Measurements from ENCODE around the gene RPS8.

- TF ChIP-seq EZH2phosphoT487 (IDR thresholded peaks at IDR 0.05; ENCODE audit: low read depth) (no peak), CTCF (IDR thresholded peaks at IDR 0.05; ENCODE audit: low read depth, low read length) (peak; percentile 78)
Observed at GRCh38 chr1:44786138-44786840, 10.9 kb downstream of the RPS8 start.
